Hepatocyte (in vitro differentiated cells): Measurements from ENCODE around the gene ACAD9. TPM values are rescaled to one million over a fixed set of nuclear protein-coding genes. Genes with fewer than 3 reads are reported as not detected.

ENCODE experiments used
- DNase-seq: peaks from one replicate; pipeline ENCODE4 v3.0.0-alpha.2; 2016; ENCODE audit warnings: low spot score
- H2AFZ ChIP-seq: fragments of 200-600 bp; sonication (generic); 2 replicates; pipeline ENCODE4 v1.6.0; 2016; ENCODE audit warnings: antibody characterized with exemption, mild to moderate bottlenecking
- H3K27ac ChIP-seq: fragments of 200-600 bp; sonication (generic); 2 replicates; pipeline ENCODE4 v1.5.1; 2016; ENCODE audit warnings: mild to moderate bottlenecking
- H3K27me3 ChIP-seq: fragments of 200-600 bp; sonication (generic); 2 replicates; pipeline ENCODE4 v1.6.1; 2016
- H3K36me3 ChIP-seq: fragments of 200-600 bp; sonication (generic); replicated peaks from 2 replicates; pipeline ENCODE4 v1.5.1; 2016; ENCODE audit warnings: low read depth; ENCODE audit not compliant: insufficient read depth
- H3K4me1 ChIP-seq: fragments of 200-600 bp; sonication (generic); 2 replicates; pipeline ENCODE4 v1.5.1; 2016; ENCODE audit warnings: mild to moderate bottlenecking, moderate library complexity; ENCODE audit not compliant: insufficient read depth
- H3K4me2 ChIP-seq: fragments of 200-600 bp; sonication (generic); 2 replicates; pipeline ENCODE4 v1.6.0; 2016
- H3K4me3 ChIP-seq: fragments of 200-600 bp; sonication (generic); 2 replicates; pipeline ENCODE4 v1.5.1; 2016; ENCODE audit warnings: mild to moderate bottlenecking
- H3K79me2 ChIP-seq: fragments of 200-600 bp; sonication (generic); 2 replicates; pipeline ENCODE4 v1.6.0; 2017; ENCODE audit warnings: mild to moderate bottlenecking
- H3K9me2 ChIP-seq: fragments of 200-600 bp; sonication (generic); replicated peaks from 2 replicates; pipeline ENCODE4 v1.6.0; 2017; ENCODE audit warnings: mild to moderate bottlenecking; ENCODE audit not compliant: insufficient read depth
- H3K9me3 ChIP-seq: fragments of 200-600 bp; sonication (generic); 2 replicates; pipeline ENCODE4 v1.5.1; 2016; ENCODE audit warnings: low read depth, mild to moderate bottlenecking
- H4K20me1 ChIP-seq: fragments of 200-600 bp; sonication (generic); 2 replicates; pipeline ENCODE4 v1.6.0; 2016; ENCODE audit warnings: mild to moderate bottlenecking; ENCODE audit not compliant: insufficient read depth, poor library complexity, severe bottlenecking
- EZH2 ChIP-seq: fragments of 200-600 bp; sonication (generic); IDR thresholded peaks from 2 replicates; pipeline ENCODE4 v1.6.1; 2016; ENCODE audit warnings: antibody characterized with exemption, mild to moderate bottlenecking, borderline replicate concordance
- EZH2phosphoT487 ChIP-seq: fragments of 200-600 bp; sonication (generic); IDR thresholded peaks from one replicate; pipeline ENCODE4 v1.6.1; 2018; ENCODE audit warnings: antibody characterized with exemption, mild to moderate bottlenecking, low read depth, moderate library complexity; ENCODE audit not compliant: unreplicated experiment, severe bottlenecking
- whole genome bisulfite sequencing: methylation state at CpG from one replicate; pipeline ENCODE4 v1.1.6; 2016; ENCODE audit warnings: low lambda C conversion rate; ENCODE audit errors: missing lambda C conversion rate; 5-methylcytosine and 5-hydroxymethylcytosine counted together
- polyA plus RNA-seq: library from polyadenylated mRNA; unstranded; fragments of >200 nt; fragmentation: Nextera tagmentation; extraction: Ambion mirVana; gene quantifications from 2 replicates; pipeline ENCODE4 v1.2.1, GENCODE V29; 2016
- total RNA-seq: library from RNA; depleted of rRNA; stranded (reverse); fragments of >200 nt; gene quantifications from 2 replicates; pipeline ENCODE4 v1.2.3, GENCODE V29; 2014
- TF ChIP-seq, protein P1 (sequence below): fragments of 200-600 bp; sonication (generic); IDR thresholded peaks from 2 replicates; pipeline ENCODE4 v1.5.1; 2016; ENCODE audit warnings: antibody characterized with exemption, mild to moderate bottlenecking; ENCODE audit not compliant: poor library complexity

The ACAD9 gene
- total and polyA plus RNA-seq, 2 experiments from 2014 or later, result 32.0 to 33.8 TPM

DNA sequence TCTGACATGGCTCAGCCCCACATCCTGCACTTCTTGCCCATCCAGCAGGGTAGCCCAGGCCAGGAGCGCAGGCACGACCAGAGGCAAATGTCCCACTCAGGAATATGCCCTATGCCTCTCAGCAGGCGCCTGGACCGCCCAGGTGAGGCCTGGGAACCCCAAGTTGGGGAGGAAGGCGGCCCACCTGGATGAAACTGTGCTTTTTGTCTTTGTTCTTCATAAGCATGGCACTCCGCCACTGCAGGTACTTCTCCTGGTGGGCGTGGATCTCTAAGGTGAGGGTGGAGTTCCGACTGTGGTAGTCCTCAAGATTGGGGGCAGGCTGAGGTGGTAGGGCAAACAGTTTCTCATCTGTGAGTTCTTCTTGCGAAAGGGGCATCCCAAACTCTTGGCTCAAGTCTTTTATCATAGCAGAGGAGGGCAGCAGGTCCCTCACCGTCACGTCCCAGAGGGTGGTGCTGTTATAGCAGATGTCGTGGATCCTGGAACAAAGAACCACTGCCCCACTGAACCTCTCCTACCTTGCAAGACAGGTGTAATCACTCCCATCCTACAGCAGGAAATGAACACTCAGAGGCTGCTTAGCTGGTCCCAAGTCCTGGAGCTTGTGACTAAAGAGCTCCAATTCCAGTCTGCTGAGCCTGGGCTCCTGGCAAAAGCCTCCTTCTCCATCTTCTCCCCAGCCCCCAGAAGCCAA lies 53.2 kb downstream of the ACAD9 start:
- no peak overlapping the region for H3K4me3 ChIP-seq
- 85% methylated on average over 12 of the region's 12 CpGs for WGBS
- no peaks in the 10 kb centered on the region for H4K20me1 ChIP-seq
- no peak for TF ChIP-seq EZH2
- TF ChIP-seq, protein P1, sequence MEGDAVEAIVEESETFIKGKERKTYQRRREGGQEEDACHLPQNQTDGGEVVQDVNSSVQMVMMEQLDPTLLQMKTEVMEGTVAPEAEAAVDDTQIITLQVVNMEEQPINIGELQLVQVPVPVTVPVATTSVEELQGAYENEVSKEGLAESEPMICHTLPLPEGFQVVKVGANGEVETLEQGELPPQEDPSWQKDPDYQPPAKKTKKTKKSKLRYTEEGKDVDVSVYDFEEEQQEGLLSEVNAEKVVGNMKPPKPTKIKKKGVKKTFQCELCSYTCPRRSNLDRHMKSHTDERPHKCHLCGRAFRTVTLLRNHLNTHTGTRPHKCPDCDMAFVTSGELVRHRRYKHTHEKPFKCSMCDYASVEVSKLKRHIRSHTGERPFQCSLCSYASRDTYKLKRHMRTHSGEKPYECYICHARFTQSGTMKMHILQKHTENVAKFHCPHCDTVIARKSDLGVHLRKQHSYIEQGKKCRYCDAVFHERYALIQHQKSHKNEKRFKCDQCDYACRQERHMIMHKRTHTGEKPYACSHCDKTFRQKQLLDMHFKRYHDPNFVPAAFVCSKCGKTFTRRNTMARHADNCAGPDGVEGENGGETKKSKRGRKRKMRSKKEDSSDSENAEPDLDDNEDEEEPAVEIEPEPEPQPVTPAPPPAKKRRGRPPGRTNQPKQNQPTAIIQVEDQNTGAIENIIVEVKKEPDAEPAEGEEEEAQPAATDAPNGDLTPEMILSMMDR, result no peak
- TF ChIP-seq EZH2phosphoT487, result no peak
- no peaks in the 10 kb centered on the region for H3K4me1 ChIP-seq
- no peak overlapping the region for H2AFZ ChIP-seq
- no peaks in the 10 kb centered on the region for H3K36me3 ChIP-seq
- H3K79me2 ChIP-seq, result no peaks in the 10 kb centered on the region
- H3K9me3 ChIP-seq, result no peaks in the 10 kb centered on the region
- no peak overlapping the region for H3K27ac ChIP-seq
- H3K9me2 ChIP-seq, result no peaks in the 10 kb centered on the region
- no peak overlapping the region for H3K4me2 ChIP-seq
- no peak for DNase-seq
- no peaks in the 10 kb centered on the region for H3K27me3 ChIP-seq

GRCh38 chr3:128933213-128933921 lies 53.9 kb downstream of the ACAD9 start:
- 84% methylated on average over 9 of the region's 9 CpGs for WGBS
- Histone ChIP-seq H3K79me2 (no peaks in the 10 kb centered on the region), H4K20me1 (no peaks in the 10 kb centered on the region), H2AFZ (no peak overlapping the region), H3K4me2 (no peak overlapping the region), H3K27me3 (no peaks in the 10 kb centered on the region), H3K9me2 (no peaks in the 10 kb centered on the region), H3K4me3 (no peak overlapping the region), H3K36me3 (no peaks in the 10 kb centered on the region), H3K27ac (no peak overlapping the region), H3K4me1 (no peaks in the 10 kb centered on the region), H3K9me3 (no peaks in the 10 kb centered on the region)
- TF ChIP-seq, protein P1, result no peak
- TF ChIP-seq EZH2, result no peak
- no peak for TF ChIP-seq EZH2phosphoT487
- no peak for DNase-seq

DNA sequence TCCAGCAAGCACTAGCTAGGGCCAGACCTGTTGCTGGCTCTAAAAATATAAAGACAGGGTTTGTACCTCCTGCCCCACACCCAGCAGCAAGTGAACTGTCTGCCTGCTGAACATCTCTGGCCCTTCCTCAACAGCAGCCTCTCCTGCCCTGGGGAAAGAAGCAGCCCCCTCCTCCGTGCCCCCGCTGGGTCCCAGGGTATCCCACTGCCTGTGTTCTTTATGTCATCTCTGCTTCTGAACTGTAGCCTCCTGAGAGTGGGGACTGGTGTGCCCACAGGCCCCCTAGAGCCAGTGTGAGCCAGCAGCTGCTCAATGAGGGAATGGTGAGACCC lies 54.5 kb downstream of the ACAD9 start:
- no peak for DNase-seq
- WGBS, result 95% methylated on average over 2 of the region's 2 CpGs

More for the DNA sequence above, 54.5 kb downstream of the ACAD9 start:
- Histone ChIP-seq H3K27ac (no peak overlapping the region), H3K9me3 (no peaks in the 10 kb centered on the region), H3K27me3 (no peaks in the 10 kb centered on the region), H3K36me3 (no peaks in the 10 kb centered on the region), H3K4me3 (no peak overlapping the region), H2AFZ (no peak overlapping the region), H3K4me1 (no peaks in the 10 kb centered on the region), H3K79me2 (no peaks in the 10 kb centered on the region), H4K20me1 (no peaks in the 10 kb centered on the region), H3K9me2 (no peaks in the 10 kb centered on the region), H3K4me2 (no peak overlapping the region)
- TF ChIP-seq EZH2phosphoT487 (no peak), EZH2 (no peak)
- TF ChIP-seq, protein P1, result no peak
